IPS-18a (cell line): Measurements from ENCODE around the gene SLC25A39.
A peak's percentile ranks its signal among the peaks of the same experiment; 100 is the strongest.
"Not testable (repeated sequence)": the region's sequence is repeated elsewhere in the genome, so short reads cannot be mapped to it uniquely, and the experiment has no call there.

Experiments used
- H3K27ac ChIP-seq: one replicate; pipeline ENCODE4 v1.5.1; 2013; ENCODE audit warnings: low read length
- H3K27me3 ChIP-seq: one replicate; pipeline ENCODE4 v1.6.1; 2013; ENCODE audit warnings: mild to moderate bottlenecking, low read length; ENCODE audit not compliant: control insufficient read depth, insufficient read depth
- H3K36me3 ChIP-seq: one replicate; pipeline ENCODE4 v1.6.1; 2013; ENCODE audit warnings: low read depth, low read length; ENCODE audit not compliant: control insufficient read depth
- H3K4me1 ChIP-seq: one replicate; pipeline ENCODE4 v1.6.1; 2013; ENCODE audit warnings: low read depth, low read length; ENCODE audit not compliant: control insufficient read depth
- H3K4me3 ChIP-seq: one replicate; pipeline ENCODE4 v1.5.1; 2013; ENCODE audit warnings: low read length
- H3K9ac ChIP-seq: one replicate; pipeline ENCODE4 v1.6.1; 2013; ENCODE audit warnings: mild to moderate bottlenecking, low read length, moderate library complexity
- H3K9me3 ChIP-seq: one replicate; pipeline ENCODE4 v1.6.1; 2013; ENCODE audit warnings: low read depth, low read length; ENCODE audit not compliant: control insufficient read depth

SLC25A39 gene

DNA sequence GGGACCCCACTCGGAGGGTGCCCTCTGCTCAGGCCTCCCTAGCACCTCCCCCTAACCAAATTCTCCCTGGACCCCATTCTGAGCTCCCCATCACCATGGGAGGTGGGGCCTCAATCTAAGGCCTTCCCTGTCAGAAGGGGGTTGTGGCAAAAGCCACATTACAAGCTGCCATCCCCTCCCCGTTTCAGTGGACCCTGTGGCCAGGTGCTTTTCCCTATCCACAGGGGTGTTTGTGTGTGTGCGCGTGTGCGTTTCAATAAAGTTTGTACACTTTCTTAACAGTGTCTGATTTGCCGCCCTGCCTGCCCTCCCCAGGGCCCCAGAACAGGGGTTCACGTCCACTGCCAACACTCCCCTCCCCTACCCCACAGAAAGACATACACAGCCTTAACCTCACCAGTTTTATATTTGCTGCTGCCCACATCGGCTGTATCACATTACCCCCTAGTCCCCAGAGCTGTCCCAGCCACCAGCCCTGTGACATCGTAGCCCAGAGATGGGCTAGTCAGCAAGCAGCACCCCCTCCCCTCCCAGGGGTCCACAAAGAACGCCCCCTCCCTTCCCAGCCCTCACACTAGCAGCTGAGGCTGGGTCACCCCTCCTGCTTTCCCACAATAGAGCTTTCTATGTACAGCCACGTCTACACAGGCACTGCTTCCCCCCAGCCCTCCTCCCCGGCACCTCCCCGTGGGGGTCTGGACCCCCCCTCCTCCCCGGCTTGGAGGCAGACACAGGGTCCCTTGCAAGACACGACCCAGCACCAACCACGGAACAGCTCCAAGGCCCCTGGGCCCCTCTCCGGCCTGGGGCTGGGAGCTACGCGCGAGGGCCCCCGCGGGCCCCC lies 28.4 kb upstream of the SLC25A39 start:
- Histone ChIP-seq H3K27ac (no peak overlapping the region), H3K36me3 (no peaks in the 10 kb centered on the region), H3K4me1 (no peaks in the 10 kb centered on the region), H3K27me3 (peaks cover 7% of the 10 kb centered on the region), H3K9me3 (no peaks in the 10 kb centered on the region), H3K4me3 (peak overlapping the region; percentile 30), H3K9ac (no peak overlapping the region)

GRCh38 chr17:44351961-44352827 lies 27.6 kb upstream of the SLC25A39 start:
- Histone ChIP-seq H3K27me3 (peaks cover 7% of the 10 kb centered on the region), H3K36me3 (no peaks in the 10 kb centered on the region), H3K9me3 (no peaks in the 10 kb centered on the region), H3K4me1 (no peaks in the 10 kb centered on the region), H3K9ac (no peak overlapping the region), H3K4me3 (no peak overlapping the region), H3K27ac (no peak overlapping the region)

- H3K27me3 ChIP-seq: peaks cover 7% of the 10 kb centered on the region
- no peak overlapping the region for H3K27ac ChIP-seq
- H3K4me3 ChIP-seq: no peak overlapping the region
- no peak overlapping the region for H3K9ac ChIP-seq
- no peaks in the 10 kb centered on the region for H3K9me3 ChIP-seq
- no peaks in the 10 kb centered on the region for H3K4me1 ChIP-seq
- no peaks in the 10 kb centered on the region for H3K36me3 ChIP-seq
Observed at GRCh38 chr17:44351464-44351863, 26.8 kb upstream of the SLC25A39 start.

GRCh38 chr17:44350733-44351226 lies 26.2 kb upstream of the SLC25A39 start:
- no peak overlapping the region for H3K27ac ChIP-seq
- H3K4me1 ChIP-seq: no peaks in the 10 kb centered on the region
- H3K36me3 ChIP-seq: no peaks in the 10 kb centered on the region
- peaks cover 7% of the 10 kb centered on the region for H3K27me3 ChIP-seq
- H3K9me3 ChIP-seq: no peaks in the 10 kb centered on the region
- H3K4me3 ChIP-seq: no peak overlapping the region
- H3K9ac ChIP-seq: no peak overlapping the region

DNA sequence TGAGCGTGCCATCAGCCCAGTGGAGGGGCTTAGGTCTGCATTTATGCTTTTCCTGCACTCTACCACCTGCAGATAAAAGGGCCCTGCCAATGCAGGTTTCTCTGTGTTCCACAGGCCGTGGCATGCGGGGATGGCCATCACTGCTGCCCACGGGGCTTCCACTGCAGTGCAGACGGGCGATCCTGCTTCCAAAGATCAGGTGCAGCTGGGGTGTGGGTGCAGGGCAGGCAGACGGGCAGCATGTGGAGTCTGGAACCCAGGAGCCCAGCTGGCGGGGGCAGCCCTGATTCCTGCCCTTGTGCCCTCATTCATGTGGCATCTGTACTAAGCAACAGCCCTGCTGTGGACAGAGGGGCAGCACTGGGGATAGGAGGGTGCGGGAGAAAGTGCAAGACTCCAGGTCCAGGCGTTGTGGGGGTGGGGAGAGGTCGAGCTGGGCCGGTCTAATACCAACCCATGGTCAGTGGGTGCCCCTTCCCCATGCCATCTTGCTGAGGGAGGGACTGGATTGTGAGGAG lies 25.0 kb upstream of the SLC25A39 start:
- H3K9ac ChIP-seq: no peak overlapping the region
- no peak overlapping the region for H3K27ac ChIP-seq
- peaks cover 7% of the 10 kb centered on the region for H3K27me3 ChIP-seq
- no peaks in the 10 kb centered on the region for H3K4me1 ChIP-seq
- H3K9me3 ChIP-seq: no peaks in the 10 kb centered on the region
- H3K36me3 ChIP-seq: no peaks in the 10 kb centered on the region
- H3K4me3 ChIP-seq: no peak overlapping the region

GRCh38 chr17:44348988-44349364 lies 24.4 kb upstream of the SLC25A39 start:
- Histone ChIP-seq H3K36me3 (no peaks in the 10 kb centered on the region), H3K27ac (no peak overlapping the region), H3K27me3 (peaks cover 11% of the 10 kb centered on the region), H3K4me1 (no peaks in the 10 kb centered on the region), H3K9me3 (no peaks in the 10 kb centered on the region), H3K4me3 (no peak overlapping the region), H3K9ac (no peak overlapping the region)

DNA sequence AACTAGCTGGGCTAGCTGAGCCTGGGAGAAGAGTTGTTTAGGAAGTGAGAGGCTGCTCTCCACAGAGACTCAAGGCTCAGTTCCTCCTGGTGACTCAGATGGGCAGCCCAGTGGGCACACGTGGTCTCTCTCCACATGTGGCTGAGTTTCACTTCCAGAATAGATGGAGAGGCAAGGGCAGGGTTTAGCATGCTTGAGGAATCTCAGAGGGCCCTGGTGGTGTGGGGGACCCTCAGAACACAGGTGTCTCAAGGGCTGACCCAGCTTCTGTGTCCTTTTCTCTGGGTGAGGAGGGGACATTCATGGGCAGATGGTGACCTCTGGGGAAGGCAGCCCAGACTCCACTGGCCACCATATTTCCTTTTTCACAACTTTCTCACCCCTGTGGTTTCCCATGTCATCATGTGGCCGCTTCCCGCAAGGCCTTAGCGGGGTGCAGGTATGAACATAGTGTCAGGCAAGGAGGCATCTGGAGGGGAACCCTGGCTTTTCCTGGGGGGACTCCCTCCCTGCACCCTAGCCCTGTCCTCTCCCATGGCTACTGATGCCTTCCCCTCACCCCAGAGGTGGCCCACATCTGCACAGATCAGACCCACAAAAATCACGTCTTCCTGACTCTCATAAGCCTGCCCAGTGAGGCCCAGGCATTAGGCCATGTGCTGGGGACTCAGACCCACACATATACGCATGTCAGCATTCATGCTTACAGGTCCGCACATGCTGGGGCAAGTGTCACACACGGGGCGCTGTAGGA lies 23.8 kb upstream of the SLC25A39 start:
- no peaks in the 10 kb centered on the region for H3K9me3 ChIP-seq
- peaks cover 10% of the 10 kb centered on the region for H3K27me3 ChIP-seq
- H3K4me1 ChIP-seq: no peaks in the 10 kb centered on the region
- H3K4me3 ChIP-seq: no peak overlapping the region
- no peaks in the 10 kb centered on the region for H3K36me3 ChIP-seq
- H3K27ac ChIP-seq: no peak overlapping the region
- H3K9ac ChIP-seq: no peak overlapping the region

GRCh38 chr17:44347206-44348055 lies 22.8 kb upstream of the SLC25A39 start:
- not testable (repeated sequence) for H3K36me3 ChIP-seq

DNA sequence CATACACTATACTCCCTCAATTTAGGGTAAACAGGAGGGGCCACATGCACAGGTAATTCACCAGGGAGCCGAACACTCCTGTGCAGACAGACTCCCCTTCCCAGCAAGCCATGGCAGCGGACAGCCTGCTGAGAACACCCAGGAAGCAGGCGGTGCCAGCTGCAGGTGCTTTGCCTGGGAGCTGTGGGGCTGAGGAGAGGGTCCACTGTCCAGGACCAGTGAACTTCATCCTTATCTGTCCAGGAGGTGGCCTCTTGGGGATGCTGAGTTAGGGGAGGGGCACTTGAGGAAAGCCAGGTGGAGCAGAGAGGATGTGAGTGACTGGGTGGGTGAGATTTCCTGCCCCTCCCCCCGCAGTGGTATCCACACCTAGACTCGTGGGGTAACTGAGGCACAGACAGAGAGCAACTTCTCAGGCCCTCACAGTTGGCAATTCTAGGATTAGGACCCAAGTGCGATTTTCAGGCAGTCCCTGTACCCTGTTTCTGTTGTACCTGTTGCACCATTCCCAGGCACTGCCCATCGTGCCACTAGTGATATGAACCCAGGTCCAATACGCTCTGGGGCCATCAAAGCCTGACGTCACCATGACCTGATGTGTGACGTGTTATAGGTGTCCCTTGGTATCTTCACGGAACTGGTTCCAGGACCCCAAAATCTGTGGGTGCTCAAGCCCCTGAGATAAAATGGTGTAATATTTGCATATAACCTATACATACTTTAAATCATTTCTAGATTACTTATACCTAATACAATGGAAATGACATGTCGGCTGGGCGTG lies 21.6 kb upstream of the SLC25A39 start:
- no peaks in the 10 kb centered on the region for H3K36me3 ChIP-seq
- no peak overlapping the region for H3K27ac ChIP-seq
- H3K4me1 ChIP-seq: no peaks in the 10 kb centered on the region
- peaks cover 4% of the 10 kb centered on the region for H3K27me3 ChIP-seq
- peak overlapping the region; percentile 84 for H3K4me3 ChIP-seq
- H3K9ac ChIP-seq: no peak overlapping the region
- no peaks in the 10 kb centered on the region for H3K9me3 ChIP-seq

More at GRCh38 chr17:44347206-44348055, 22.8 kb upstream of the SLC25A39 start:
- H3K4me1 ChIP-seq, H3K4me3 ChIP-seq, H3K27me3 ChIP-seq, H3K9me3 ChIP-seq, H3K9ac ChIP-seq, H3K27ac ChIP-seq: not testable (repeated sequence)

- no peaks in the 10 kb centered on the region for H3K4me1 ChIP-seq
- H3K36me3 ChIP-seq: no peaks in the 10 kb centered on the region
- peak overlapping the region; percentile 84 for H3K4me3 ChIP-seq
- peak overlapping the region; percentile 68 for H3K9ac ChIP-seq
- peaks cover 4% of the 10 kb centered on the region for H3K27me3 ChIP-seq
- no peaks in the 10 kb centered on the region for H3K9me3 ChIP-seq
- no peak overlapping the region for H3K27ac ChIP-seq
Observed at GRCh38 chr17:44345454-44346026, 20.9 kb upstream of the SLC25A39 start.
